ENCODE measurements around the gene RGS10. TPM values are rescaled to one million over a fixed set of nuclear protein-coding genes. Genes with fewer than 3 reads are reported as not detected.

The RGS10 gene
- total and polyA plus RNA-seq, 9 of the 15 experiments (the other 6 are each of a cell fraction or from before 2014, with no cell fraction given): 31.9 to 123 (median 62.1) TPM

DNA sequence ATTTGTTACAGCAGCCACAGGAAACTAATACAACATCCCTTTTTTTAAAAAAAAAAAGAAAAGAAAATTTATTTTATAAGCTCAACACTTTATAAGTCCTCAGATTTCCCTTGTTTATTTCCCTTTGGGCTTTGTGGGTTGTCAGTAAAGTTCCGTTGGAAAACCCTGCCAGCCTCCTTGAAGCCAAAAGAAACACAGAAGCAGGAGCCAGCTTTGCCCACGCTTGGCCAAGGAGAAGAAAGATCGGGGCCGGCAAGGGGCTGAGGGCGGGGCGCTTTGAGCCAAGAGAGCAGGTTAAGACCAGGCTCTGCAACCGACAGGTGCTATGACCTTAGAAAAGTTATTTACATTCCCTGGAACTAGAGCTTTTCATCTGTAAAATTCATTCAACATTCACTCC, 72.7 kb downstream of the RGS10 start:
- H3K4me2 ChIP-seq (ENCODE audit: insufficient read depth, low read length): no peak overlapping the region
- POLR2A ChIA-PET: interaction anchor here (0.5 kb wide), 1 partner anchor 311 kb away, joined by 5 read pairs; no protein-coding TSS in a partner anchor
- in situ Hi-C loops (cut with MboI) (no loop called here), intact Hi-C loops (cut with micrococcal nuclease) (no loop called here)
- H3K36me3 ChIP-seq (ENCODE audit: control insufficient read depth, insufficient read depth, low read length): no peaks in the 10 kb centered on the region
- WGBS (ENCODE audit: insufficient coverage, low coverage, missing lambda C conversion rate): 27% methylated on average over 4 of the region's 7 CpGs
- H3K9me1 ChIP-seq (ENCODE audit: control insufficient read depth, insufficient read depth, low read length): no peaks in the 10 kb centered on the region
- H3K79me2 ChIP-seq (ENCODE audit: control insufficient read depth, insufficient read depth, low read length): no peaks in the 10 kb centered on the region
- H3K9me3 ChIP-seq (replicated peaks; ENCODE audit: control insufficient read depth, insufficient read depth, low read depth, low read length): peaks cover 3% of the 10 kb centered on the region
- no peak overlapping the region for H3K27ac ChIP-seq (ENCODE audit: extremely low read depth, low read depth, low read length)
- peaks cover 0 to 9% of the 10 kb centered on the region in 2 experiments; a peak in 2 of 5 replicates for H3K27me3 ChIP-seq (ENCODE audit: control insufficient read depth in 2 of 2, insufficient read depth in 2 of 2, low read length in 2 of 2)
- CTCF ChIA-PET (ENCODE audit: low intra/inter-chr PET ratio): no interaction called here
- TF ChIP-seq, protein P1, sequence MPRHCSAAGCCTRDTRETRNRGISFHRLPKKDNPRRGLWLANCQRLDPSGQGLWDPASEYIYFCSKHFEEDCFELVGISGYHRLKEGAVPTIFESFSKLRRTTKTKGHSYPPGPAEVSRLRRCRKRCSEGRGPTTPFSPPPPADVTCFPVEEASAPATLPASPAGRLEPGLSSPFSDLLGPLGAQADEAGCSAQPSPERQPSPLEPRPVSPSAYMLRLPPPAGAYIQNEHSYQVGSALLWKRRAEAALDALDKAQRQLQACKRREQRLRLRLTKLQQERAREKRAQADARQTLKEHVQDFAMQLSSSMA (CRISPR knock-in tag; IDR thresholded peaks at IDR 0.05): no peak
- TF ChIP-seq PHB (CRISPR knock-in tag; IDR thresholded peaks at IDR 0.05): no peak
- TF ChIP-seq ZNF184 (CRISPR knock-in tag; IDR thresholded peaks at IDR 0.05): no peak
- no peak for TF ChIP-seq ZBTB8A (IDR thresholded peaks at IDR 0.05; ENCODE audit: partially characterized antibody)
- no peak for TF ChIP-seq NCOA4 (IDR thresholded peaks at IDR 0.05; ENCODE audit: partially characterized antibody)
- TF ChIP-seq POLR3G (IDR thresholded peaks at IDR 0.05; ENCODE audit: extremely low read depth, insufficient read length, insufficient replicate concordance): no peak
- TF ChIP-seq ARNT (IDR thresholded peaks at IDR 0.05): no peak
- no peak for TF ChIP-seq SIX5 (IDR thresholded peaks at IDR 0.05; ENCODE audit: borderline replicate concordance in 1 of 2, insufficient read depth in 1 of 2, low read depth in 1 of 2, low read length in 2 of 2)
- TF ChIP-seq, protein P2, sequence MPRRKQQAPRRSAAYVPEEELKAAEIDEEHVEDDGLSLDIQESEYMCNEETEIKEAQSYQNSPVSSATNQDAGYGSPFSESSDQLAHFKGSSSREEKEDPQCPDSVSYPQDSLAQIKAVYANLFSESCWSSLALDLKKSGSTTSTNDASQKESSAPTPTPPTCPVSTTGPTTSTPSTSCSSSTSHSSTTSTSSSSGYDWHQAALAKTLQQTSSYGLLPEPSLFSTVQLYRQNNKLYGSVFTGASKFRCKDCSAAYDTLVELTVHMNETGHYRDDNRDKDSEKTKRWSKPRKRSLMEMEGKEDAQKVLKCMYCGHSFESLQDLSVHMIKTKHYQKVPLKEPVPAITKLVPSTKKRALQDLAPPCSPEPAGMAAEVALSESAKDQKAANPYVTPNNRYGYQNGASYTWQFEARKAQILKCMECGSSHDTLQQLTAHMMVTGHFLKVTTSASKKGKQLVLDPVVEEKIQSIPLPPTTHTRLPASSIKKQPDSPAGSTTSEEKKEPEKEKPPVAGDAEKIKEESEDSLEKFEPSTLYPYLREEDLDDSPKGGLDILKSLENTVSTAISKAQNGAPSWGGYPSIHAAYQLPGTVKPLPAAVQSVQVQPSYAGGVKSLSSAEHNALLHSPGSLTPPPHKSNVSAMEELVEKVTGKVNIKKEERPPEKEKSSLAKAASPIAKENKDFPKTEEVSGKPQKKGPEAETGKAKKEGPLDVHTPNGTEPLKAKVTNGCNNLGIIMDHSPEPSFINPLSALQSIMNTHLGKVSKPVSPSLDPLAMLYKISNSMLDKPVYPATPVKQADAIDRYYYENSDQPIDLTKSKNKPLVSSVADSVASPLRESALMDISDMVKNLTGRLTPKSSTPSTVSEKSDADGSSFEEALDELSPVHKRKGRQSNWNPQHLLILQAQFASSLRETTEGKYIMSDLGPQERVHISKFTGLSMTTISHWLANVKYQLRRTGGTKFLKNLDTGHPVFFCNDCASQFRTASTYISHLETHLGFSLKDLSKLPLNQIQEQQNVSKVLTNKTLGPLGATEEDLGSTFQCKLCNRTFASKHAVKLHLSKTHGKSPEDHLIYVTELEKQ (CRISPR knock-in tag; IDR thresholded peaks at IDR 0.05): no peak
- TF ChIP-seq ZNF124 (CRISPR knock-in tag; IDR thresholded peaks at IDR 0.05): no peak
- TF ChIP-seq RFX7 (CRISPR knock-in tag; IDR thresholded peaks at IDR 0.05): no peak
- no peak for TF ChIP-seq NFXL1 (CRISPR knock-in tag; IDR thresholded peaks at IDR 0.05)
- no peak for ATAC-seq
- H3K4me3 ChIP-seq: no peak overlapping the region
- peaks cover 4 to 5% of the 10 kb centered on the region in 2 experiments; a peak in 3 of 5 replicates for H3K4me1 ChIP-seq (replicated peaks in 1 of 2; ENCODE audit: control insufficient read depth in 2 of 2, insufficient read depth in 2 of 2, low read length in 2 of 2)
- no peak for DNase-seq (ENCODE audit: extremely low read depth in 1 of 4, low spot score in 3 of 4)
- H3K9ac ChIP-seq (ENCODE audit: insufficient read depth in 1 of 2, low read depth in 2 of 2, low read length in 2 of 2): no peak overlapping the region
- BruUV-seq (replicated peaks): no TSS peak
- FAIRE-seq: no peak
- H2AFZ ChIP-seq (ENCODE audit: low read depth, low read length): no peak overlapping the region
- no peaks in the 10 kb centered on the region for H4K20me1 ChIP-seq (replicated peaks; ENCODE audit: control insufficient read depth, insufficient read depth, low read length)
